ENCODE measurements around the gene CYP27C1. TPM values are rescaled to one million over a fixed set of nuclear protein-coding genes. Genes with fewer than 3 reads are reported as not detected.

The CYP27C1 gene
- total RNA-seq, 1 donor from 2014 or later, result not detected

DNA sequence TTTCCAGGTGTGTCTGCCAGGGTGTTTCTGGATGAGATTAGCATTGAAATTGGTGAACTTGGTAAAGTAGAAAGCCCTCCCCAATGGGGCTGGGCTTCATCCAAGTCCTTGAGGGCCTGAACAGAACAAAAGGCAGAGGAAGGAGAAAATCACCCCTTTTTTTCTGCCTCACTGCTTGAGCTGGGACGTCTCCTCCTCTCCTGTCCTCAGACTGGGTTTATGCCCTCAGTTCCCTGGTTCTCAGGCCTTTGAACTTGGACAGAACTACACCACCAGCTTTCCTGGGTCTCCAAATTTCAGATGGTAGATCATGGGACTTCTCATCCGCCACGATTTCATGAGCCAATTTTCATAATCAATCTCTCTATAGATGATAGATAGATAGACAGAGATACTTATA lies 59.4 kb downstream of the CYP27C1 start:
- Histone ChIP-seq H3K36me3 (no peaks in the 10 kb centered on the region), H3K9me3 (no peaks in the 10 kb centered on the region), H3K4me1 (no peaks in the 10 kb centered on the region), H3K4me3 (no peak overlapping the region), H3K27me3 (ENCODE audit: low read depth) (no peaks in the 10 kb centered on the region), H3K27ac (no peak overlapping the region)
- DNase-seq (no peak), ATAC-seq (no peak)
- intact Hi-C loops (cut with DNase I), result no loop called here
- TF ChIP-seq CTCF (IDR thresholded peaks at IDR 0.05), result no peak

- DNase-seq (no peak), ATAC-seq (no peak)
- H3K4me3 ChIP-seq, result no peak overlapping the region
- no peaks in the 10 kb centered on the region for H3K27me3 ChIP-seq (ENCODE audit: low read depth)
- H3K27ac ChIP-seq, result no peak overlapping the region
- no peaks in the 10 kb centered on the region for H3K36me3 ChIP-seq
- H3K9me3 ChIP-seq, result no peaks in the 10 kb centered on the region
- no peak for TF ChIP-seq CTCF (IDR thresholded peaks at IDR 0.05)
- peaks cover under 1% of the 10 kb centered on the region for H3K4me1 ChIP-seq
- intact Hi-C loops (cut with DNase I), result no loop called here
Observed at GRCh38 chr2:127159543-127159942, 60.6 kb downstream of the CYP27C1 start.

- Histone ChIP-seq H3K27ac (no peak overlapping the region), H3K4me3 (no peak overlapping the region), H3K27me3 (ENCODE audit: low read depth) (no peaks in the 10 kb centered on the region), H3K9me3 (no peaks in the 10 kb centered on the region), H3K36me3 (no peaks in the 10 kb centered on the region), H3K4me1 (peaks cover 5% of the 10 kb centered on the region)
- intact Hi-C loops (cut with DNase I), result no loop called here
- DNase-seq (no peak), ATAC-seq (no peak)
- no peak for TF ChIP-seq CTCF (IDR thresholded peaks at IDR 0.05)
Observed at GRCh38 chr2:127158614-127159290, 61.3 kb downstream of the CYP27C1 start.

- Histone ChIP-seq H3K27me3 (ENCODE audit: low read depth) (no peaks in the 10 kb centered on the region), H3K4me3 (no peak overlapping the region), H3K4me1 (peaks cover 5% of the 10 kb centered on the region), H3K27ac (no peak overlapping the region), H3K9me3 (no peaks in the 10 kb centered on the region), H3K36me3 (no peaks in the 10 kb centered on the region)
- ATAC-seq (no peak), DNase-seq (no peak)
- intact Hi-C loops (cut with DNase I), result no loop called here
- no peak for TF ChIP-seq CTCF (IDR thresholded peaks at IDR 0.05)
Observed at GRCh38 chr2:127157651-127158485, 62.2 kb downstream of the CYP27C1 start.

GRCh38 chr2:127157114-127157513 lies 63.0 kb downstream of the CYP27C1 start:
- Histone ChIP-seq H3K36me3 (no peaks in the 10 kb centered on the region), H3K27me3 (ENCODE audit: low read depth) (no peaks in the 10 kb centered on the region), H3K27ac (no peak overlapping the region), H3K4me1 (peaks cover 5% of the 10 kb centered on the region), H3K9me3 (no peaks in the 10 kb centered on the region), H3K4me3 (no peak overlapping the region)
- no peak for DNase-seq
- TF ChIP-seq CTCF (IDR thresholded peaks at IDR 0.05), result no peak
- intact Hi-C loops (cut with DNase I), result no loop called here
- no peak for ATAC-seq

Measured in lower lobe of right lung (tissue), 2 donors.